ENCODE data around the gene ECE1.
A peak's percentile ranks its signal among the peaks of the same experiment; 100 is the strongest.

Gene ECE1

GRCh38 chr1:21325731-21326387 lies 35.6 kb upstream of the ECE1 start:
- DNase-seq (ENCODE audit: low read depth): no peak

- no peak for DNase-seq (ENCODE audit: low read depth)
Measured at GRCh38 chr1:21325231-21325718, 35.0 kb upstream of the ECE1 start.

- peak; percentile 83 for DNase-seq (ENCODE audit: low read depth)
Measured at GRCh38 chr1:21324368-21325141, 34.3 kb upstream of the ECE1 start.

GRCh38 chr1:21323091-21323490 lies 32.8 kb upstream of the ECE1 start:
- DNase-seq (ENCODE audit: low read depth): peak; percentile 38

- peak; percentile 37 for DNase-seq (ENCODE audit: low read depth)
Measured at GRCh38 chr1:21322681-21323016, 32.4 kb upstream of the ECE1 start.

GRCh38 chr1:21321963-21322680 lies 31.9 kb upstream of the ECE1 start:
- no peak for DNase-seq (ENCODE audit: low read depth)

- no peak for DNase-seq (ENCODE audit: low read depth)
Measured at GRCh38 chr1:21320410-21321108, 30.3 kb upstream of the ECE1 start.

GRCh38 chr1:21319447-21320407 lies 29.5 kb upstream of the ECE1 start:
- no peak for DNase-seq (ENCODE audit: low read depth)

GRCh38 chr1:21318714-21319159 lies 28.5 kb upstream of the ECE1 start:
- DNase-seq (ENCODE audit: low read depth): no peak

- no peak for DNase-seq (ENCODE audit: low read depth)
Measured at GRCh38 chr1:21318057-21318713, 27.9 kb upstream of the ECE1 start.

- DNase-seq (ENCODE audit: low read depth): no peak
Measured at GRCh38 chr1:21317690-21318043, 27.4 kb upstream of the ECE1 start.

- peak; percentile 84 for DNase-seq (ENCODE audit: low read depth)
Measured at GRCh38 chr1:21317035-21317689, 26.9 kb upstream of the ECE1 start.

- no peak for DNase-seq (ENCODE audit: low read depth)
Measured at GRCh38 chr1:21314743-21315396, 24.6 kb upstream of the ECE1 start.

- no peak for DNase-seq (ENCODE audit: low read depth)
Measured at GRCh38 chr1:21313886-21314721, 23.8 kb upstream of the ECE1 start.

GRCh38 chr1:21313203-21313885 lies 23.1 kb upstream of the ECE1 start:
- peak; percentile 89 for DNase-seq (ENCODE audit: low read depth)

GRCh38 chr1:21312407-21312992 lies 22.2 kb upstream of the ECE1 start:
- DNase-seq (ENCODE audit: low read depth): no peak

GRCh38 chr1:21311016-21311415 lies 20.8 kb upstream of the ECE1 start:
- DNase-seq (ENCODE audit: low read depth): no peak

Measured in ELR (cell line).